ENCODE measurements around the gene MZT1. TPM values are rescaled to one million over a fixed set of nuclear protein-coding genes. Genes with fewer than 3 reads are reported as not detected.

MZT1 gene
- total RNA-seq, 3 donors from 2014 or later: 3.0 to 7.8 (median 5.7) TPM

DNA sequence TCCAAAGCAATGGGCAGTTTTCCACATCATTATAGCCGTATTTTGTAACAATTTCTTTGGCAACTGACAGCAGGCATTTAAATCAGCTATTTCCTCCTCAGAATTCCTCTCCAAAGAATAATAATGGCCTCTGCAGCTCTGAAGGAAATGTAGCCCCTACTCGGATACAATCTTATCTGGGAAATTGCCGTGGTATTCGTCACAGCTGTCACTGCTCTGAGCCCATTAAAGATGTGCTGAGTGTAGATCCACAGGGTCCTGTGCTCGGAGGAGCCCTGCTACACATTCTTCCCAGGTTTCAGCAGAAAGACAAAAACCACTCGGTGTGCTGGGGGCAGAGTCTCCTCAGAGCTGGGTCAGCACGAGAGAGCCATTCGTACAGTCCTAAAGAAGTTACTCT, 33.1 kb downstream of the MZT1 start:
- ATAC-seq (no peak), DNase-seq (no peak)
- no peak overlapping the region for H3K4me3 ChIP-seq
- peaks cover 4% of the 10 kb centered on the region for H3K9me3 ChIP-seq
- no peaks in the 10 kb centered on the region for H3K4me1 ChIP-seq (ENCODE audit: low read depth)
- intact Hi-C loops (cut with DNase I, micrococcal nuclease): no loop called here
- TF ChIP-seq, protein P1, sequence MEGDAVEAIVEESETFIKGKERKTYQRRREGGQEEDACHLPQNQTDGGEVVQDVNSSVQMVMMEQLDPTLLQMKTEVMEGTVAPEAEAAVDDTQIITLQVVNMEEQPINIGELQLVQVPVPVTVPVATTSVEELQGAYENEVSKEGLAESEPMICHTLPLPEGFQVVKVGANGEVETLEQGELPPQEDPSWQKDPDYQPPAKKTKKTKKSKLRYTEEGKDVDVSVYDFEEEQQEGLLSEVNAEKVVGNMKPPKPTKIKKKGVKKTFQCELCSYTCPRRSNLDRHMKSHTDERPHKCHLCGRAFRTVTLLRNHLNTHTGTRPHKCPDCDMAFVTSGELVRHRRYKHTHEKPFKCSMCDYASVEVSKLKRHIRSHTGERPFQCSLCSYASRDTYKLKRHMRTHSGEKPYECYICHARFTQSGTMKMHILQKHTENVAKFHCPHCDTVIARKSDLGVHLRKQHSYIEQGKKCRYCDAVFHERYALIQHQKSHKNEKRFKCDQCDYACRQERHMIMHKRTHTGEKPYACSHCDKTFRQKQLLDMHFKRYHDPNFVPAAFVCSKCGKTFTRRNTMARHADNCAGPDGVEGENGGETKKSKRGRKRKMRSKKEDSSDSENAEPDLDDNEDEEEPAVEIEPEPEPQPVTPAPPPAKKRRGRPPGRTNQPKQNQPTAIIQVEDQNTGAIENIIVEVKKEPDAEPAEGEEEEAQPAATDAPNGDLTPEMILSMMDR (IDR thresholded peaks at IDR 0.05): no peak
- H3K36me3 ChIP-seq (ENCODE audit: low read depth): no peaks in the 10 kb centered on the region

DNA sequence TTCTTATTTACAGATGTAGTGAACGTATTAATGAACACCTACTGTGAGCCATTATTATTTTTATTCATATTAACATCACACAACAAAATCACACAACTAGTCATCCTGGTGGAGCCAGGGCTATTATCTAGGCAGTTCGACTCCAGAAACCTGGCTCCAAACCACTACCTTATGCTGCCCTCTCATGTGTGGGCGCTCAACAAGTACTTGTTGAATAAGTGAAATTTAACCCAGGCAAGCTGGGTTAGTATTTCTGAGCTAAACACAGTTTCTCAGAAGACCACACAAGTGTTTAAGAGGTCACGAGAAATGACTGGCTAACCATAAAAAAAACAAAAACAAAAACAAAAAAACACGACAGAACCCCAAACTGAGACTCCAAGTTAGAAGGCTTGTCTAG, 33.6 kb downstream of the MZT1 start:
- H3K4me3 ChIP-seq: no peak overlapping the region
- H3K9me3 ChIP-seq: peaks cover 4% of the 10 kb centered on the region
- no peak for DNase-seq
- no peaks in the 10 kb centered on the region for H3K36me3 ChIP-seq (ENCODE audit: low read depth)
- TF ChIP-seq, protein P1 (IDR thresholded peaks at IDR 0.05): no peak
- H3K4me1 ChIP-seq (ENCODE audit: low read depth): no peaks in the 10 kb centered on the region
- intact Hi-C loops (cut with DNase I, micrococcal nuclease): no loop called here
- ATAC-seq: no peak

DNA sequence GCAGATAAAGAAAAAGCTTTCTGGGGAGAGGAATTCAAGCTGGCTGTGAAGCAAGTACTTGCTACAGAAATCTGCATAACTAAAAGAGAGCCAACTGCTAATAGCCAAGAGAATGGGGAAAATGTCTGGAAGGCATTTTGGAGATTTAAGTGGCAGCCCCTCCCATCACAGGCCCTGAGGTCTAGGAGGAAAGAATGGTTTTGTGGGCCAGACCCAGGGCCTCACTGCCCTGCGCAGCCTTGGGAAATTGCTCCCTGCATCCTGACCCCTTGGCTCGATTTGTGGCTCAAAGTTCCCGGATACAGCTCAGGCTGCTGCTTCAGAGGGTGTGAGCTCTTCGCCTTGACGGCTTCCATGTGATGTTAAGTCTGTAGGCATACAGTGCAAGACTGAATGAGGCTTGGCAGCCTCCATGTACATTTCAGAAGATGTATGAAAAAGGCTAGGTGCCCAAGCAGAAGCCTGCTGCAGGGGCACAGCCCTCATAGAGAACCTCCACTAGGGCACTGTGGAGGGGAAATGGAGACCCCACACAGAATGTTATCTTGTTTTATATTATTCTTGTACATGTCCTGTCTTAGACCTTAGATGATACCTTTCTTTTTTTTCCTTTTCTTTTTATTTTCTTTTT, 34.4 kb downstream of the MZT1 start:
- Histone ChIP-seq H3K9me3 (peaks cover 4% of the 10 kb centered on the region), H3K4me3 (no peak overlapping the region), H3K36me3 (ENCODE audit: low read depth) (no peaks in the 10 kb centered on the region), H3K4me1 (ENCODE audit: low read depth) (no peaks in the 10 kb centered on the region)
- TF ChIP-seq, protein P1 (IDR thresholded peaks at IDR 0.05): no peak
- DNase-seq: no peak
- intact Hi-C loops (cut with DNase I, micrococcal nuclease): no loop called here
- ATAC-seq: no peak

DNA sequence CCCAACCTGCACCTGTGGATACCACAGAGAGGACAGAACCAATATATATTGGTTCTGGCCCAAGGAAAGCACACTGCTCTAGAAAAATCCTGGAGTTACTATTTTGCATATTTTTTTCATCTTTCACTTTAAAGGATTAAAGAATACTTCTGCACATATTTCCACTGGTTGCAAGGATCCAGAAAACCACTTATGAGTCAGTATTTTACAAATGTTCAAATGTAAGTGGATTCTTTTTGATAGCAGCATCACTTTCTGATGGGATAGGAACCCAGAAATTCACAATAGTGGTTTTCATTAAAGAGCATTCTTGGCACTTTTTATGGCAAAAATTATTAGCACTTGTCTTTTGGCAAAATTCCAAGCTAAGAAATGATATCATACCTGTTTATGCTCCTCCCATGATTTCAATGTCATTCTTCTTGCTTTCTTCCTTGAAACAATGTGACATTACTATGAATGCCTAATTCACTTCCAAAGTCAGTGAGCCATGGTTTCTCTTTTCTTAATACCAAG, 38.2 kb downstream of the MZT1 start:
- ATAC-seq: no peak

DNA sequence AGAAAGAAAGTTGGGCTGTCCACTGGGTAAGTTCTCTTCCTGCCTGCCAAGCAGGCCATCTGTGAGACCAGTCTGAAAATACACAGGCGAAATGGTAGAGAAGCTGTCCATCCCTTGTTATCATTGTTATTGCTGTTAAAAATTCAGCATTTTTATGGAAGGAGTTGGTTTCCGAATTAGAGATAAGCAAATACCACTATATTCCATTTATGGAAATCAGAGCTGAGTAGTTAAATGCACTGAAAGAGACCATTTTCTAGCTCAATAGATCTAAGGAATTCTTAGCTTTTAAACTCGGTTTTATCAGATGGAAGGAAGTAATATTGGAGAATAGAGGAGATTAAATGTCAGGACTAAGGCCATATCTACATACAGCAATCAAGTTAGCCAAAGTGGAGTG, 40.7 kb downstream of the MZT1 start:
- intact Hi-C loops (cut with DNase I, micrococcal nuclease): no loop called here
- no peak for ATAC-seq
- Histone ChIP-seq H3K4me3 (no peak overlapping the region), H3K36me3 (ENCODE audit: low read depth) (no peaks in the 10 kb centered on the region), H3K9me3 (no peaks in the 10 kb centered on the region), H3K4me1 (ENCODE audit: low read depth) (no peaks in the 10 kb centered on the region)
- no peak for DNase-seq
- TF ChIP-seq, protein P1 (IDR thresholded peaks at IDR 0.05): no peak

More for the DNA sequence above, 38.2 kb downstream of the MZT1 start:
- intact Hi-C loops (cut with DNase I, micrococcal nuclease): no loop called here
- Histone ChIP-seq H3K4me1 (ENCODE audit: low read depth) (no peaks in the 10 kb centered on the region), H3K4me3 (no peak overlapping the region), H3K9me3 (peaks cover 4% of the 10 kb centered on the region), H3K36me3 (ENCODE audit: low read depth) (no peaks in the 10 kb centered on the region)
- no peak for DNase-seq
- TF ChIP-seq, protein P1 (IDR thresholded peaks at IDR 0.05): no peak

Data from mucosa of descending colon (tissue), 3 donors.